NCI-H345 treated with DMSO at 0.1 percent for 48 hours (cell line): ENCODE measurements around the gene TERT.
"Not testable (repeated sequence)": the region's sequence is repeated elsewhere in the genome, so short reads cannot be mapped to it uniquely, and the experiment has no call there.

ENCODE experiments used
- DNase-seq: peaks from one replicate; lab custom pipeline; 2025; ENCODE audit not compliant: unreplicated experiment; lab: John Stamatoyannopoulos, UW

The TERT gene

DNA sequence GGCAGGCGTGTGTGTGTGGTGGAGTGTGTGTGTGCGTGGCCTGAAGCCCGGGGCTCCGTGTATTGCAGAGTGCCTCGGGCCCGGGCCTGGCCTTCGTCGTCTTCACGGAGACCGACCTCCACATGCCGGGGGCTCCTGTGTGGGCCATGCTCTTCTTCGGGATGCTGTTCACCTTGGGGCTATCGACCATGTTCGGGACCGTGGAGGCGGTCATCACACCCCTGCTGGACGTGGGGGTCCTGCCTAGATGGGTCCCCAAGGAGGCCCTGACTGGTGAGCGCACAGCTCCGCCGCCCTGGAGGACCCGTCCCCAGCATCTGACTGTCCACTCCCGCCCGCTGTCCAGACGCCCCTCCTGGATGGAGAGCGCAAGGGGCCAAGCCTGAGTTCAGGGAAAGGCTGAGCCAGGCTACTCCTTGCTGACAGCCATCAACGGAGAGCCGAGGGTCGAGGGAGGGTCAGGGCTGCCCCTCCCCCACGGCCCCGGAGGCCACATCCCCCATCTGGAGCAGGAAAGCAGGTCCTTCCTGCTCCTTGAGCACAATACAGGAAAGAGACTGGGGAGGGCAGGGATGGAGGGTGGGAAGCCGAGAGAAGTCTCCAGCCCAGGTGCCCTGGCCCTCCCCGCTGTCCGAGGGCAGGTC, 51.3 kb downstream of the TERT start:
- DNase-seq = no peak

DNA sequence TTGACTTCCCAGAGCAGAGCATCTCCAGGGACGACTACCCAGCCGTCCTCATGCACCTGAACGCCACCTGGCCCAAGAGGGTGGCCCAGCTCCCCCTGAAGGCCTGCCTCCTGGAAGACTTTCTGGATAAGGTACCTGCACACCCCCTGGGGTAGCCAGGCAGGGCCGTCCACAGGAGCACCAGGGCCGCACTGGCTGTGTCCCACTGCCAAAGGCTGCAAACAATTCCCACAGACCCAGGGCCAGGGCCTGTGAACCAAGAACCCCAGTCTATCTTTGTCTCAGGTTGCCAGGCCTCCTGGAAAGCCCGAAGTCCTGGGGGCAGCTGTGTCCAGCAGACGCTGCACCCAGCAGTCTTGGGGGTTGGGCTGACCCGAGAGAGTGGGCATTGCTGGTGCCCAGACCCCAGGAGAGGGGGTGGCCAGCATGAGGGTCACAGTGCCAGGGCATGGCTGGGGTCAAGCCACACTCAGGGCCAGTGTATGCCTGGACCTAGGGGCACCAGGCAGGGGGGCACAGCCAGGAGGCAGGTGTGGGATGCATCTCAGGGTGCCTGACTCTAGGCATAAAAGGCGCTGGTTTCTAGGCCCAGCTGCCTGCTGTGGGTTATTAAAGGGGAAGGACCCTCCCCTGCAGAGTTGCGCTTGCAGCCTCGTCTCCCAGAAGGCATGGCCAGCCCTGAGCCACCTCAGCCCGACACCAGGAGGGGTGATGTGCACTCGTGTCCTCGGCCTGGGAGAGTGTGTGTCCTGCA, 52.0 kb downstream of the TERT start:
- DNase-seq = no peak

DNA sequence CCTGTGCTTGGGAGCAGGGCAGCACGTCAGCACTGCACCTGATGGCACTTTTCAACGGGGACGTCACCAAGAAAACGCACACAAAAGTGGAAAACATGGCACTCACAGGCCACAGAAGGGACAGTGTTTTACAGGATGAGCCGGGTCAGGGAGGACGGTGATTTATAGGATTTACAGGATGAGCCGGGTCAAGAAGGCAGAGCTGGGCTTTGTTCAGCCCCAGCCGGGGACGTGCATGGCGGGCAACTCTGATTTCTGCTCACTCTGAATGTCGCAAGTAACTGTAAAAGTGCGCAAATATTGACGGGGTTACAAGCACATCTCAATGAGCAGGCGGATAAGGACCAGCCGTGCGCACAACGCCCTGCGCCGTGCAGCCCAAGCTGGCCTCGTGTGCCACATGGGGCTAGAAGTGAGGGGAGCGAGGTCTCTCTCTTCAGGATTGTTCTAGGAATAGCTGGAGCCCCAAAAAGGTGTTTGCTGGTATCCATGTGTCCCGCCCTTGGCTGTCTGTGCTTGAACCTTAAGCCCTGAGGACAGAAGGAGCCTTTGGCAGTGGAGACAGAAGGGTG, 53.3 kb downstream of the TERT start:
- no peak for DNase-seq

DNA sequence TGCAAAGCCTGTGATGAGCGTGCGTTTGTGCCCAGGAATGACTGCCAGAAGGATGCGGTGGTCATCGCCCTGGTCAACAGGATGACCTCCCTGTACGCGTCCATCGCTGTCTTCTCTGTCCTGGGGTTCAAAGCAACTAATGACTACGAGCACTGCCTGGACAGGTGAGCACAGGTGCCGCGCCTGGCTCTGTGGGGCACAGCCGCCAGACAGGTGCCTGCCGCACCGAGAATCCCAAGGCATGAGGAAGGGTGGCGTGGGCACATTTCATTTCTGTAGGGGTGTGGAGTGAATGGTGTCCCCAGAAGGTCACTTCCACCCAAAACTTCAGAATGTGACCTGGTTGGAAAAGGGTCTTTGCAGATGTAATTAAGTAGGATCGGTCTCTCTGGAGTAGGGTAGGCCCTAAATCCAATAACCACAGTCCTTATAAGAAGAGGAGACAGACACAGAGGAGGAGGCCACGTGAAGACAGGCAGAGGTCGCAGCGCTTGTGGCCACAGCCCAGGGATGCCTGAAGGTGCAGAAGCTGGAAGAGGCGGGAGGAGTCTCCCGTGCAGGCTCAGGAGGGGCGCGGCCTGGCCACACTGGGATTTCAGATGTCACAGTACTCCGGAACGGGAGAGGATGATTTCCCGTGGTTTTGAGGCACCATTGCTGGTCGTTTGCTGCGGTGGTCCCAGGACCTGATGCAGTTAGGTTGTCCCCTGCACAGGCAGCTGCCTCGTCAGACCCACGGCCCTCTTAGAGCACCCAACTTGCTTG, 54.2 kb downstream of the TERT start:
- no peak for DNase-seq

DNA sequence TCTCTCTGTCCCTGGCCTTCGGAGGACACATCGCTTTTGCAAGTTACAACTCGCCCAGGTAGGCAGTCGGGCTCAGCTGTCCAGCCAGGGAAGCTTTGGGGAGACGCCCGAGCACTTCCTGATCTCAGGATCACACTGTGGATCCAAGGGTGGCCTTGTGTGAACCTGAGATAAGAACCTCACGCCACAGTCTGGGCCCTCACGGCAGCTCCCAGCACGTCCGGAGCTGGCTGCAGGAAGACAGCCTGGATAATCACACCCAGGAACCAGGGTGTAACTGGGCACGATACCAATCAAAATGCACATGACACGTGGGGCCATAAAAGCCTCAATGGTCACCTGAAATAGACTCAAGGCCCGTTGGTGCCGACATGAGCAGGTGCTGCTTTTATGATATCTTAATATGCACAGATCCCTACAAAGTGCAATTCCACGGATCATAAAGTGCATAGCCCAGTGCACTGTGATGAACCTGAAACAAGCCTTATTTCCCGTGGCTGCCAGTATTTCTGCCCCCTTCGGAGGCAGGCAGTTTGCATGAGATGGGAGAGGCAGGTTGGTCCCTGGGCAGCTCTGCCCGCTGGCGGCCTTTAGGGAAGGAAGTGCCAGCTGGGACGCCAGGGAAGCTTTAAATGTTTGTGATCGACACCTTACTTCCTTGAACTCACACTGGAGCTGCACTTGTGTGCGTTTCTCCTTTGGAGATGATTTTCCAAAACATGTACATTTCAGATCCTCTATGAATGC, 55.2 kb downstream of the TERT start:
- no peak for DNase-seq

DNA sequence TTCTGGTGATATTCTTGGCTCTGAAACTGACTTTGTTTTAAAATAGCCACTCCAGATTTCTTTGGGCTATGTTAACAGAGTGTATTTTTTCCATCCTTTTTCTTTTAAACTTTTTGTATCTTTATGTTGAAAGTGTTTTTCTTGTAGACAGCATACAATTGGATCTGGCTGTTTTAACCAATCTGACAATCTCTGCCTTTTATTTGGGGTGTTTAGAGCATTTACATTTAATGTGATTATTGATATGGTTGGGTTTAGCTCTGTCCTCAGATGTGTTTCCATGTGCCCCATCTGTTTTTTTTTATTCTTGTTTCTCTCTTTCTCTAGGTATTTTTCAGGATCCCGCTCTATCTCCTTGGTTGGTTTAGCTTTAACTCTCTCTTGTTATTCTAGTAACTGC, 59.0 kb downstream of the TERT start:
- no peak for DNase-seq

DNA sequence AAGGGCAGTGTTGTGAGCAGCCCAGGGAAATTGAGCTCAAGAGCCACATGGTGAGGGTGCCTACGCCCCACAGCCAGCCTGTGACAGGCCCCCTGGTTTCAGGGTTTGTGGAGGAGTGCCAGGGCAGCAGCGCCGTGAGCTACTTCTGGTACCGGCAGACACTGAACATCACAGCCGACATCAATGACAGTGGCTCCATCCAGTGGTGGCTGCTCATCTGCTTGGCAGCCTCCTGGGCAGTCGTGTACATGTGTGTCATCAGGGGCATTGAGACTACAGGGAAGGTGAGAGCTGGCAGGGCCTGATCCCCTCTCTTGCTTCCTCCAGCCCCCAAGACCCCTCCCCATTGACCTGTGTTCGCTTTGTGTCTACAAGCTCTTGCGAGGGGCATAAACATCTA, 59.5 kb downstream of the TERT start:
- DNase-seq = no peak

DNA sequence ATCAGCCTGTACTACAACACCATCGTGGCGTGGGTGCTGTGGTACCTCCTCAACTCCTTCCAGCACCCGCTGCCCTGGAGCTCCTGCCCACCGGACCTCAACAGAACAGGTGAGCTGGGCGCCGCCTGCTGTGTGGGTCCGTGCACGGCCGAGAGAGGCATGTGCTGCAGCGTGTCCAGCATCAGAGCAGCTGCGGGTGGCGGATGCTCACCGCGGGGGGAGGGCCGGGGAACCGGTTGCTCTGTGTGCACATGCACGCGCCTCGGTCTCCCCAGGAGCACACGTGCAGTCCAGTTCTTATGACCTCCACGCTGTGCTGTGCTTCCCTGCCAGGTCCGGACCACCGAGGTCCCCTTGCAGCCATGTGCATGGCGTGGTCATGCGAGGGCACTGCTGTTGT, 62.1 kb downstream of the TERT start:
- DNase-seq = no peak

DNA sequence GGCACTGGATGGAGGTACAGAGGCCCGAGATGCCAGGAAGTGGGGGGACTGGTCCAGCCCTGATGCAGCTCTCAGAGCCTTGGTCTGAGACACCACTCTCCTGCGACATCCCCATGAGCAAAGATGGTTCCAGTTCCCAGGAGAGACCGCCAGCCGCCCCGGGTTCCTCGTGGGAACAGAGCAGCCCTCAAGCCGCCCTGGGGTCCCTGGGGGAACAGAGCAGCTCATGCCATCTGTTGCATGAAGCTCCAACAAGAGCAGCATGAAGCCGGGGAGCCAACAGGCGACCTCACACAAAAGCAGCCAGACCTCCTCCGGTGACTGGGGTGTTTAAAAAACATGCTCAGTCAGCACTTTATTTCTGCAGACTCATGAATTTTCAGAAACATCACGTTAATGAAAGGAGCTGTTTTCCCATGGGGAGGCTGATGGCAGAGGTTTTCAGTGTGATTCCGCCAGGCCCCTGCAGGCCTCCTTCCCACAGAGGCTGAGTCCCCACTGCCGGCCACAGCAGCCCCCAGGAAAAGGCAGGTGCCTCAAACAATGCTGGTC, 63.4 kb downstream of the TERT start:
- no peak for DNase-seq

DNA sequence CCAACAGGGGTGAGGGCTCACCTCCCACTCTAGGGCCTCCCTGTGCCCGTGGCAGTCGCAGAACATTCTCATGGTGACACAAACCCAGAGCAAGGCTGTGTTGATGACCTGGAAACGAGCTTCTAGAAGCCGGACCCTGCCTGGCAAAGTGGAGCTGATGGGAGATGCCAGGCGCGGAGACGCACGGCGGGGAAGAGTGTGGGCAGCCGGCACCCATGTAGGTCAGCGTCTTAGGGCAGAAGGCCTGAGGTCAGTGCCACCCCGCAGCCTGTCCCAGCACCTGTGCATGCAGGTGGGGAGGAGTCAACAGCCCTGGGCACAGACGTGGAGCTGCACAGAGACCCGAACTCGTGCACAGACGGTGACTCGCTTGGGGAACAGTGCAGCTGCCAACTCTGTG, 64.3 kb downstream of the TERT start:
- DNase-seq = no peak

DNA sequence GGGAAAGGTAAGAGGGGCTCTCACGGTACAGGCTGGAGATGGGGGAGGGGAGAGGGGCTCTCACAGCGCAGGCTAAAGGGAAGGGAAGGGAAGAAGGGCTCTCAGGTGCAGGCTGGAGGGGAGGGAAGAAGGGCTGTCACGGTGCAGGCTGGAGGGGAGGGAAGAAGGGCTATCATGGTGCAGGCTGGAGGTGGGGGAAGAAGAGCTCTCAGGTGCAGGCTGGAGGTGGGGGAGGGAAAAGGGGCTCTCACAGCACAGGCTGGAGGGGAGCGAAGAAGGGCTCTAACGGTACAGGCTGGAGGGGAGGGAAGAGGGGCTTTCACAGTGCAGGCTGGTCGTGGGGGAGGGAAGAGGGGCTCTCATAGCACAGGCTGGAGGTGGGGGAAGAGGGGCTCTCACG, 65.0 kb downstream of the TERT start:
- DNase-seq = no peak

DNA sequence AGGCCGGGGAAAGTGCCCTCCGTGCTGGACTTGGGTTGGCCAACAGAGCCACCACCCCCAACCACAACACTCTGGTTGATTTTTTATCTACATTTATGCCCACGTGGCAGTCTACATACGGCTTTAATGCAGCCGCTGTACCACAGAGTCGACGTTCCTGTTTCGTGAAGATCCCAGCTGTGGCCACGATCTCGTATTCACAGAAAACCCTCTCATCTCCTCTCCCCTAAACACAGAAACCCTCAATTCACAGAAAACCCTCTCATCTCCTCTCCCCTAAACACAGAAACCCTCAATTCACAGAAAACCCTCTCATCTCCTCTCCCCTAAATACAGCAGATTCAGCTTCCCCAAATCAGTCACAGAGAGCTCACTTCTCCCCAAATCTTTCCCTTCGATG, 65.8 kb downstream of the TERT start:
- DNase-seq = not testable (repeated sequence)

DNA sequence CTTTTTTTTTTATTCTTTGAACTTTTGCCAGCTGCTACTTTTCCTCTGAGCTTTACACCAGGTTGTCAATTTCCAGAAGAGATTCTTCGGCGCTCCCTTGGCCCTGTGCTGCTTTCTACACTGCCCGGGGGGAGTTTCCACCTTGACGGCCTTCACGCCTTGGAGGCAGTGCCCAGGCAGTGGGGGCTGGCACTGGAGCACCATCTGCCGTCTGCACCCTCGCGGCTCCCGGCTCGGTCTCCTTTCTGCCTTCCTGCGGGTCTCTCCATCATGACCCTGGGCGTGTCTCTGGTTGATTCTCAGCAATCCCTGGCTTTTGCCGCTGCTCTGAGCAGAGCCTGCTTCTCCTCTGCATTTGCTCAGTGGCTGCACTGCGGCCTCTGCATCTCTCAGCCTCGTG, 66.7 kb downstream of the TERT start:
- DNase-seq = no peak

DNA sequence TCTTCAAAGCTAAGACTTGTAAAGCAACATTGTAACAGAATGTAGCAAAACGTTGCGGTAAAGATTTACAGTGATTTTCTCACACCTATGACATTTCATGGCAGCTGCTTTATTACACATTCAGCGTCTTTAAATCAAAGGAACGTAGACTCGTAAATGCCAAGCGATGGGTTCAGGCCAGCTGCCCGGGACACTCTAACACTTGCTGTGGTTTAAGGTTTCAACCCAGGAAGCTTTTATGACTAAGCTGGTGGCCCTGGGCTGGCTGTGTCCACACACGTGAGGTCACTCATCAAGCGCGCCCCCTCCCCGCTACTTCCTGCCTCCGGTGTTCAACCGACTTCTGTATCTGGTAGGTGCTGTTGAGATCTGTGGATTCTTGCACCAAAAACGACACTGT, 67.2 kb downstream of the TERT start:
- no peak for DNase-seq

DNA sequence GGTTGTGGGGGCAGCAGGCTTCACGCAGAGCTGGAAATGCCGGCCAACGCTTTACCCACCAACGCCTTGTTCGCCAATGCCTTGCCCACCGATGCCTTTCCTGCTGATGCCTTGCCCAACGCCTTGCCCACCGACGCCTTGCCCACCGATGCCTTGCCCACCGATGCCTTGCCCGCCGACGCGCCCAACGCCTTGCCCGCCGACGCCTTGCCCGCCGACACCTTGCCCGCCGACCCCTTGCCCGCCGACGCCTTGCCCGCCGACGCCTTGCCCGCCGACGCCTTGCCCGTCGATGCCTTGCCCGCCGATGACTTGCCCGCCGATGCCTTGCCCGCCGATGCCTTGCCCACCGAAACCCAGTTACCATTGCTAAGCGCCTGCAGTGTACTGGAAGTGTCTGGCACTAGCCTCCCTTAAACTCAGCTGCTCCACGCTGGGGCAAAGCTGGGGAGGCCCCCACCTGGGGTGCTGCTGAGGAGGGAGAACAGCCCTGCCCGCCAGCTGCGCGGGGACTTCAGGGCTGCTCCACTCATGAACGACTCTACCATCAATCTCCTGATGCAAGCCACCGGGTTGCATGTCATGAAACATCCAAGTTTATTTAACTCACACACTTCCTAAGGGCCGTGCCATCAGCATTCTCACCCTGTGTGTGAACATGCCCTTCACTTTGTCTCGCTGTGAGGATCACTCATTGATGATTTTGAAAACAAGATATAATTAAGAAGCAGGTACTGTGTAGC, 67.9 kb downstream of the TERT start:
- DNase-seq = no peak

DNA sequence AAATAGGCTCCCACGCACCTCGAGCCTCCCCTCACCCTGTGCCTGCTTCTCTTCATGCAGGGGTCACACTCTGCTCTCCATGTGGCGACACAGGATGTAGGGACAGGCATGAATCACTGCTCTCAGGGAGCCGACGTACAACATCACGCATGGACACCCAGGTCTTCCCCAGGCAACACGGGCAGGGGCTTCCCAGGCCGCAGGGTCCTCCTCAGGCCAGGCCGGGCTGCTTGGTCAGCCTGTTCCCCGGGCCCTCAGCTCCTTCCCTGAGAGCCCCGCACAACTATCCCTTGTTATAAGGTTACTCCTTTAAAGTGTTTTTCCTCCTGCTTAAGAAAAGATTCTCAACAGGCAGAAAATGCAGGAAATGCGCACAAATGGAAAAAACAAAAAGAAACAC, 68.6 kb downstream of the TERT start:
- DNase-seq = no peak

DNA sequence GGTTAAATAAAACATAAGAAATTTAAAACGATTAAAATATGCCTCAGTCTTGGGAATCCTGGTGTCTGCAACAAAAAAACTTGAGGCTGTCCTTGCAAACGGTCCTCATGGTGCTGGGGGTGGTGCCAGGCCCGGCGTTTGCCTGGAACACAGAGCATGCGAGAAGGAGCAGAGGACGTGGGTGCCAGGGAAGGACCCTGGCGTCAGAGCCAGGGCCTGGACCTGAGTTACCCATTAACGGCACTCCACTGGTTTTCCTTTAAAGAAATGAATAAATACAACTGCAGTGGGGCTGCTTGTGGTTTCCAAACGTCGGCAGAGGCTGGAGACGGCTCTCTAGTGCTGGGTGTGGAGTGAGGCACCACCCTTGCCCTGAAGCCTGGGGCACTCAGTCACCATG, 69.8 kb downstream of the TERT start, which contains the start of gene SLC6A18:
SLC6A18 (plus strand) TSS at position 301 of the 400 bp plus-strand sequence; CDS start at position 398, 97 bp downstream.
- DNase-seq = no peak

DNA sequence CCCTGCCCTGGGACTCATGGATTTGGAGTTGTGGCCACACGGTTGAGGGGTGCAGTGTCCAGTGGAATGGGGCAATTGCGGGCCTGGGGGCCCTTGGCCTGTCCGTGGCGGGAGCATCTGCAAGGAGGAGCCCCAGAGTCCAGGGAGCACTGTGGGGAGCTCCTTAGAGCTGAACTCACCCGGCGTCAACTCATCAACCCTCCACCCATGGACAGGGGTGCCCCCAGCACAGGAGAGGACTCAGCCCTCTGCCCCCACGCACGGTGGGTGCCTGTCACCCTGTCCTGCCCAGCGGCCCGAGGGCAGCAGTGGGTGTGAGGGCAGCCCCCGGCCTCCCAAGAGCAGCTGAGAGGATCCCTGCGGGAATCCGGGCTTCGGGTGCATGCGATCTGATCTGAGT, 70.2 kb downstream of the TERT start:
- no peak for DNase-seq

DNA sequence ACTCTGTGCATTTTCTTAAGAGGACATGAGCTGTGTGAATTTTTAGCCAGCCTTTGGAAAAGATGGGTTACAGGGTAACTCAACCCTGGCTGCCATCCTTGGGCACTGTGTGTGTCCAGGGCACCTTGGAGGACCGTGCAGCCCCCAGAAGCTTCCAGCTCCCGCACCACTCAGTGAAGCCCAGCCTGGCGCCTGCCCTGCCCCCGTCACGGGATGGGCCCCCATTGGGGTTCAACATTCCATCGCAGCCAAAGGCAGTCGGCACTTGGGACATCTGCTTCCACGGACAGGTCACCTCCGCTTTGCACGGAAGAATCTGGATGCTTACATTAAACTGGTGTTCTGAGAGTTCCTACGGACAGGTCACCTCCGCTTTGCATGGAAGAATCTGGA, 71.6 kb downstream of the TERT start:
- DNase-seq = no peak
